DMS 273 (cell line): ENCODE data around the gene FMNL3.
"Not testable (repeated sequence)": the region's sequence is repeated elsewhere in the genome, so short reads cannot be mapped to it uniquely, and the experiment has no call there.

Experiments used
- DNase-seq: peaks from one replicate; lab custom pipeline; 2025; ENCODE audit not compliant: unreplicated experiment; lab: John Stamatoyannopoulos, UW

The FMNL3 gene, protein sequence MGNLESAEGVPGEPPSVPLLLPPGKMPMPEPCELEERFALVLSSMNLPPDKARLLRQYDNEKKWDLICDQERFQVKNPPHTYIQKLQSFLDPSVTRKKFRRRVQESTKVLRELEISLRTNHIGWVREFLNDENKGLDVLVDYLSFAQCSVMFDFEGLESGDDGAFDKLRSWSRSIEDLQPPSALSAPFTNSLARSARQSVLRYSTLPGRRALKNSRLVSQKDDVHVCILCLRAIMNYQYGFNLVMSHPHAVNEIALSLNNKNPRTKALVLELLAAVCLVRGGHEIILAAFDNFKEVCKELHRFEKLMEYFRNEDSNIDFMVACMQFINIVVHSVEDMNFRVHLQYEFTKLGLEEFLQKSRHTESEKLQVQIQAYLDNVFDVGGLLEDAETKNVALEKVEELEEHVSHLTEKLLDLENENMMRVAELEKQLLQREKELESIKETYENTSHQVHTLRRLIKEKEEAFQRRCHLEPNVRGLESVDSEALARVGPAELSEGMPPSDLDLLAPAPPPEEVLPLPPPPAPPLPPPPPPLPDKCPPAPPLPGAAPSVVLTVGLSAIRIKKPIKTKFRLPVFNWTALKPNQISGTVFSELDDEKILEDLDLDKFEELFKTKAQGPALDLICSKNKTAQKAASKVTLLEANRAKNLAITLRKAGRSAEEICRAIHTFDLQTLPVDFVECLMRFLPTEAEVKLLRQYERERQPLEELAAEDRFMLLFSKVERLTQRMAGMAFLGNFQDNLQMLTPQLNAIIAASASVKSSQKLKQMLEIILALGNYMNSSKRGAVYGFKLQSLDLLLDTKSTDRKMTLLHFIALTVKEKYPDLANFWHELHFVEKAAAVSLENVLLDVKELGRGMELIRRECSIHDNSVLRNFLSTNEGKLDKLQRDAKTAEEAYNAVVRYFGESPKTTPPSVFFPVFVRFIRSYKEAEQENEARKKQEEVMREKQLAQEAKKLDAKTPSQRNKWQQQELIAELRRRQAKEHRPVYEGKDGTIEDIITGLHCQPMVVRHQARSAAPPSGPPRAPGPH

DNA sequence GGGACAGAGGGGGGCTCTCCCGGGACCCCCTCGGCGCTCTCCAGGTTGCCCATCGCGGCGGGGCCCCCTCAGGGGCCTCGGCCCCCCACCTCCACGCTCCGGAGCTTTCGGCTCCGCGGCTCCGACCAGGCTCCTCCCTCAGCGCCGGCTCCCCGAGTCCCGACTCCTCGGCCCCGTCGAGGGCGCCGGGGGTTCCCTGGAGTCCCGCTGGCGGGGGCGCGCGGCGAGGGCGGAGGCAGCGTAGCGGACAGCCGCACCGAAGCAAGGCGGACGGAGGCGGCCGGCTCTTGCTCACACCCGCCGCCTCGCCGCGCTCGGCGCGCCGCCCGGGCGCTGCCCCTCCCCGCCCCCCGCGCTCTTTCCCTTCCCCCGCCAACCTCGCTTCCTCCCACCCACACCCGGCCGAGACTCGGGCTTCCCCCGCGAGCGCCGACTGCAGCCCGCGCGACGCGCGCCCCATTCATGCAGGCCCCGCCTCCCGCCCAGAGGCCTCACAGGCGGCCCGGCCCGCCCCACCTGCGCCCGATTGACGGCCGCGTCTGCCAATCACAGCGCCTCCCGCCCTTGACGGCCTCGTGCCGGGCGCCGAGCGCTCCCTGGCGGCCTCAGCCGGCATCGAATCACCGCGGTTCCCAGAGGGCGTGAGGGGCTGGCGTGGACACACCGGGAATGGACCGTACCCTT lies at the start of gene FMNL3:
Gene FMNL3, minus strand, starts transcription at position 278 of the 684 bp plus-strand sequence. Its CDS starts 225 bp downstream, at position 53.
- DNase-seq: peak; percentile 96

DNA sequence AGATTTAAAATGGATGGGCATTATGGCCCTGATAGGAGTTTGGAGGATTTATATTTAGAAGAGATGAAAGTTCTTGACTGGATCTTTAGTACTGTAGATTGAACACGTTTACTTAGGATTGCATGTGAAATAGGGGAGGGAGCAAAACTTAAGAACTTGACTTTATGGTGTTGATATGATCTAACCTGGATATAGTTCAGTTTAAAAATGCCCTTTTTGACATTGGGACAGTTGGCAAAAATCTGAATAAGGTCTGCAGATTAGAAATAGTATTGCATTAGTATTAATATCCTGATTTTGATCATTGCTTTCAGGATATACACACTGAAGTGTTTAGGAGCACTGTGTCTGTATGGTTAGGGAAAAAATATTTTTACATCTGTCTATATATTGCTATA lies 43.8 kb upstream of the FMNL3 start:
- DNase-seq: no peak

DNA sequence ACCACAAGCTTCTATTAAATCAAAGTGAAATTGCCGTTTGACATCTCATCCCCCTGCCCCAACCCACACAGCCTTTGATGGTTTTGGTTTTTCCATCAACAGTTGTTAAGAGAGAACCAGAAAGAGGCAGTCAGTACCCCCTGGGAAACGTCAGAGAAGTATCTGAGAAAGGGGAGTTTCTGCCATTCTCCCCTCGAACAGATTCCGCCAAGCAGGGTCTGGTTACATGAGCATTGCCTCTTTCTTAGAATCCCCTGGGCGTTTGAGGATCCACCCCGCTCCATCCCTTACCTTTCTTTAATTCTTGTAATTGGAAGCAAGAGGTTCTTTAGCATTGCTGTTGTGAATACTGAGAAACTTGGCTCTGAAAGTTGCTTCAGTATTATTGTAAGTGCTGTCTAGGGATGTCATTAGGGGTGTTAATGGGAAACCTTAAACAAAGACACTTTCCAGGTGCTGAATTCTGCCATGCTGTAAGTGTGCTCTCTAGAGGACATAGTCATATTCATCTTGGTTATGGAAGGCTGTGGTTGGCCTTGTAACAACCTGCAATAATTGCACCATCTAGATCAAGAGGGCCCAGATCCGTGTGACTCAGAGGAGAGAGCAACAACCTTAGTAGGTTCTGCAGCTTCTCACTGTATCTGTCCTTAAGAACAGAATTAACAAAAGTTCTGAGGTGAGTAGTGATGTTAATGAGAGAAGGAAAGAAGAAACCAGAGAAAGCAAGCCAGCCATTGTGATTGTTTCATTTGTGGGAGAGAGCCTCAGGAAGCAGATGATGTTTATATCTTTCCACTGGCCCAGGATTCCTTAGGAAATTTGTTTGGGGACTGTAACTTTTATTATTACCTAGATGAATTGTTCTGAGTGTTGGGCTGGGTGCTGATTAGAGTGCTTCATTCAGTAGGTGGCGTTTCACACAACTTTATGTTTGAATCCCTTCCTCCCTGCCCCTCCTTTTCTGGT lies 43.1 kb upstream of the FMNL3 start:
- no peak for DNase-seq

DNA sequence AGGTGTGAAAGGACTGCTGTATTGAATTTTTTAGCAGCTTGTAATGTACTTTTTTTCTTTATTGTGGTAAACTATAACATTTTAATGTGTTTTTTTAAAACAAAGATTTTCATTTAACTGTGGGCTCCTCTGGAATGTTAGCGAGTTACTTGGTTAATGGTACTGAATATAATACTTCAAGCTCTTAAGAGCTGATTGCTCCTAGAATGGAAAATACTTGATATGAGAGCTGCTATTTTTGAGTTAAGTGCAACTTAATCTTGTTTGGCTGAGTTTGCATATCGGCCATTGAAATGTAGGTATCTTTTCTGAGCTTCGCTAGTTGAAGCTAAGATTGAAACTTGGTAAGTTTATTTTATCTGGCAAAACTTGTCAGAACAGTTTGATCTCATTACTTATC lies 41.6 kb upstream of the FMNL3 start:
- DNase-seq: no peak

DNA sequence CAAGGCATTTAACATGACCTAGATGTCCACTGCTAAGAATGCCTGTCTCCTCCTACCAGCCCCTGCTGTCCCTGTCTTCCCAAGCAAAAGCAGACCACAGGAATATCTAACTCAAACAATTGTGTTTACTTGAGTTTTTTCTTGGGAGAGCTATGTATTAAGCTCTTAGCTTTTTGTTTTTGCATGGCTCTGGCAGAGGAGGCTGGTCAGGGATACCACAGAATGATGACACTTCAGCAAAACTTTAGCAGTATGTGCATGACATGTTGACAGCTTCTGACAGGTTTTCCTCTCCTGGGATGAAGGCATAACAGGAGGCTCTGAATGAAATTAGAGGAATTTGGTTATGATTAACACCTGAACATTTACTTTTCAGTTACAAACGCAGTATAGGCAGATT lies 41.1 kb upstream of the FMNL3 start:
- no peak for DNase-seq

DNA sequence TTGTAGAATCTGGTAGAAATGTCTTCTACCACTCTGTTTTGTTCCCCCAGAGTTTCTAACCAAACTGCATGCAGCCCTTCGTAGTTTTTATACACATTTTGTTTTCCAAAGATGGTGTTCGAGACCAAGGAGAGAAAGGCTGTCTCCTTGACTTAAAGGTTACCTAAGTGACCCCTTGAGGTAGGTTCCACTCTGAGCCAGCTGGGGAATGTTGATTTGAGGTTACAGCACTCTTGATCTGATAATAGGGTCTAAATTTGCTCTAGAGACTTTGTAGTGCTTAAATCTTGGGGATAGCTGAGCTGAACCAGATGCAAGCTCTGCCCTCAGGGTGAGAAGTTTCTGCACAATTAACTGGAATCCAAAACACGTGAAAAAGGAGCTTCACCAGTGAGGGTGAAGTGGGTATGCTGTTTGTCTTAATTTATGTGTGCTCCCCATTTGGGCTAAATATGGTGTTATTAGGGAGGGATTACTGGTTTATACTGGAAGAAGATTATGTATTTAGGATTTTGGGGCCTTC lies 37.2 kb upstream of the FMNL3 start:
- no peak for DNase-seq

DNA sequence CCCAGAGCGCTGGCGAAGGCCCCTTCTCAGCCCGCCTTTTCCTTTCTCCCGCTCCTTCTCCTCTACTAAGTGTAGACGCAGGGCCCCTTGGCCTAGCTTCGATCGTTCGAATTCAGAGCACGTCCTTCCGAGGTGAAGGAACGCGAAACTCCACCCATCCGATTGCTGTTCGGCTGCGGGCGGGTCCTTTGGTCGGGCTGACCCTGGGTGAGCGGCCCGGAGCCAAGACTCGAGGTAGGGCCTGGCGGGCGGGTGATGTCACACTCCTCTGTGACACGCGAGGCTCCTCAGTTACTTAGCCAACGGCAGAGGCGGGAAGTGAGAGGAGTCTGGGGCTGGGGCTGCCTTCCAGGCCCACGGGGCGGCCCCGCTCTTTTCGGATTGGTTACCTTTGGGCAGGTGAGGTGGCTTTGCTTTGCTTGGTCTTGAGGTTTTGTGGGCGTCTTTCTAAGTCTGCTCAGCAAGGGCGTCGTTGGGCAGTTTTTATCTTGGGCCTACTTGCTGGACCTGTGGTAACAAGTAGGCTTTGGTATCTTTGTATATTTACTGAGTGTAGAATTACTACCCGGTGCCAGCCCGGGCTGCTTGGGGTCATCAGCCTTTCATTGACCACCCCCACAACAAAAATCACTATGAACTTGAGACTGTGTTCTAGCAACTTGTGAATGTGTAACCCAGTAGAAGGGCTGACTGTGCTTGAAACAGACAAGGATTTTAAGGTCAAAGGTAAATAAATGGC lies 34.8 kb upstream of the FMNL3 start:
- peak; percentile 81 for DNase-seq

DNA sequence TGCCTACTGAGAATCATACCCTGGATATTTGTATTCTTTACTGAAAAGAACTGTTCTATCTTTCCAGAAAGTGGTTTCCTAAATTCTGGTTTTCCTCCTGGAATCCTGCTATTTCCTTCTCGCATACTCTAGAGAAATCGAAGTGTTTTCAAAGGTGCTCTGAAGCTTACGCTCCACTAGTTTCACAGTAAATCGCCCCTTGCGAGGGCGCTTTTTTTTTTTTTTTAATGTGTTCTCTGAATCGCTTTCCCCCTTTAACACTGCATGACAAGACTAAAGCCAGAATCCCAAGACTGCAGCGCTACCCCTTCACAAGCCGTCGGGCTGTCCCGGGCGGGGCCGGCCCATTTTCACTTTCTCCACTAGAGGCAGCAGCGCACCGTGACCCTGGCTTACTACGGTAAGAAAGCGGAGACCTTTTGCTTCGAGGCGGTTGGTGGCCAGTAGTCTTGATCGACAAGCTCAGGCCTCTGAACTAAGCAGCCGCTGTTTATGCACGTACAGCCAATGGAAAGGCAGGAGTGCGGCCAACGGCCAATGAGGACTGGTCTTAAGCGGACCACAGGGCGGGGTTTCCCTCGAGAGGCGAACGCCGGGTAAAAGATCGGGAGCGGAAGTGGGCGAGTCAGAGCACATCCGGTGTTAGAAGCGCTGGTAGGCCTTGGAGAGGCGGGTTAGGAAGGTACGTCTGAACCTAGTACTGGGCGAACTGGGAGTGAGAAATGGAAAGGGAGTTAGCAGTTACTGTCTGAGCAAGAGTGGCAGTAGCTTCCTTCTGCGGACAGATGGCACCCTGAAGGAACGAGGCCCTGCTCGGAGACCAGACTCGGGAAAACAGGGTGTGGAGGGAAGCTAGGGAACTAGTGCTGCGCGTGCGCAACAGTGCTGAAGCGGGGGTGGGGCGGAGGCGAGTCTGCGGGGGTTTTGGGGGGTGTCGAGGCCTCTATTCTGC lies 34.0 kb upstream of the FMNL3 start, which contains the start of gene TMBIM6:
Gene TMBIM6, plus strand, starts transcription at position 628 of the 952 bp plus-strand sequence. CDS start 10,937 bp downstream, outside the sequence.
- DNase-seq: peak; percentile 99

DNA sequence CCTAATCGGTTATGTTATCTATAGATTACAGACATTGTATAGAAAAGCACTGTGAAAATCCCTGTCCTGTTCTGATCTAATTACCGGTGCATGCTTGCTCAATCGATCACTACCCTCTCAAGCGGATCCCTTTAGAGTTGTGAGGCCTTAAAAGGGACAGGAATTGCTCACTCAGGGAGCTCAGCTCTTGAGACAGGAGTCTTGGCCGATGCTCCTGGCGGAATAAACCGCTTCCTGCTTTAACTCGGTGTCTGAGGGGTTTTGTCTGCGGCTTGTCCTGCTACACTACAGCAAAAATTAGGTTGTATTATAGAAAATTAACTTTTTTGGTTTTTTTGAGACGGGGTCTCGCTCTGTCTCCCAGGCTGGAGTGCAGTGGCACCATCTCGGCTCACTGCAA lies 33.1 kb upstream of the FMNL3 start:
- not testable (repeated sequence) for DNase-seq

DNA sequence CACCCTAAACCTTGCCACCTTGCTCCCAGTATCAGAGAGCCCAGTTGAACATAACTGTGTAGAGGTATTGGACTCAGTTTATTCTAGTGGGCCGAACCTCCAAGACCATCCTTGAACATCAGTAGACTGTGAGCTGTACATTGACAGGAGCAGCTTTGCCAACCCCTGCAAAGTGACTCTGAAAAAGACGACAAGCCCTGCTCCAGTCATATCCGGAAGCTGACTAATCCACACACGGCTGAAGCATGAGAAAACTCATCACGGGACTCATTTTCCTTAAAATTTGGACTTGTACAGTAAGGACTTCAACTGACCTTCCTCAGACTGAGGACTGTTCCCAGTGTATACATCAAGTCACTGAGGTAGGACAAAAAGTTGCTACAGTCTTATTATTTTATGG lies 31.5 kb upstream of the FMNL3 start:
- not testable (repeated sequence) for DNase-seq

DNA sequence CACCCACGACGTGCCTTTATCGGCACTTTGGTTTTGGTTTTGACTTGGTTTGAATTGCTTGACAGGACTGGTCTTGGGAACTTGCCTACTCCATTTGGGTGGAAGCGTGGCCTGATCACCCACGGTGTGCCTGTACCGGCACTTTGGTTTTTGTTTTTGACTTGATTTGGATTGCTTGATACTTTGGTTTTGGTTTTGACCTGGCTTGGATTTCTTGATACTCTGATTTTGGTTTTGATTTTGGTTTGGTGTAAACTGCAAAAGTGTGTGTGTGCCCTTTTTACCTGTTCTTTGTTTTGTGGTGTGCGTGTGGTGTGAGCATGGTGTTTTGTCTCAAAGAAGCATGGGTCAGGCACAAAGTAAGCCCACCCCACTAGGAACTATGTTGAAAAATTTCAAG lies 27.7 kb upstream of the FMNL3 start:
- DNase-seq: not testable (repeated sequence)

DNA sequence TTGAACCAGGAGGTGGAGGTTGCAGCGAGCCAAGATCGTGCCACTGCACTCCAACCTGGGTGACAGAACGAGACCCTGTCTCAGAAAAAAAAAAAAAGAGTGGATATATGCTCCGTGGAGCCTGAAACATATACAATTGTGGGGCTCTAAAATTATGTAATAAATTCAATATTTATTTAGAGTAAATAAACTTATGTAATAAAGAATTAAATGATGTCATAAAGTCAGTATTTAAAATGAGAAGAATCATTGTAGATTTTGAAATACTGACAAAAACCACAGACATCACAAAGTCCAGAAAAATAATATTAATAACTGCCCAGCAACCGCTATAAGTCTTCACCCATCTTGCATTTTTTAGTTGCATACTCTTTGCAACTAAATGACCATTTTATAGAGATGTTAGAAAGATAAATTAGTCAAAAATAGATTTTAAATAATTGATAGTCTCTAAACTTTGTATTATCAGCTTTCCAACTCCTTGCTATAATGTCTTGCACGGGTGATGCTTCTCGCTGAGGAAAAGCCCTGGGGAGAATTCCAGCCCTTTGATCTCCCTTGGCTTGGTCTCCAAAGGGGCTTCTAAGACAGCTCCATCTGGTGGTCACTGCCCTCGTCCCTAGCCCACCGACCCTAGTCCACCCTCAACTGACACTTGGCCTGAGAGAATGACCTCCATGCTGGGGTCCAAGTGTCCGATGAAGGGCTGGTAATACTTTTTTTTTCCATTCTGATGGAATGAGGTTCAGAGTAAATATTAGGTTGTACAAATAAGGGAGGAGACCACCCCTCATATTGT lies 26.2 kb upstream of the FMNL3 start:
- DNase-seq: no peak

DNA sequence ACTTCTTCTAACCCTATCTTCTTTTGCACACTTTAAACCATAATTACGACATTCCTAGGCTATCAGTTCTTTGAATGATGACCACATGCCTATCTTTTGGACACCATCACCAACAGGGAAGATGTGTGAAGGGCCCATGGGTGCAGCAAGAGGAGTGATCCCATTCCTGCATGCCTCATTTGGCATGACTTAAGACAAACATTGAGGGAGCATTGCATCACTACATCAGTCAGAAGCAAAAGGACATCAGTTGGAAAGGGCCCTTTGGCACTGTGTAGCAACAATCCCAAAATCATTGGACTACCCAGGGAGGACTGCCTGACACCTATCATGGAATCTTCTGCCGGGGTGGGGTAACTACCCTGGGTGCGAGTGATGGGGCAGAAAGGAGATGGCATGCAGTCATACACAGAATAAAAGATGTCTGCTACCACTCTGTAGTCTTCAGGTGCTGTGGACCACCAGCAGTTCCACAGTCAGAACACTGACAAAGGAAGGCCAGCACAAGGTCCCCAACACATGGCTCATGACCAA lies 23.4 kb upstream of the FMNL3 start:
- DNase-seq: no peak

DNA sequence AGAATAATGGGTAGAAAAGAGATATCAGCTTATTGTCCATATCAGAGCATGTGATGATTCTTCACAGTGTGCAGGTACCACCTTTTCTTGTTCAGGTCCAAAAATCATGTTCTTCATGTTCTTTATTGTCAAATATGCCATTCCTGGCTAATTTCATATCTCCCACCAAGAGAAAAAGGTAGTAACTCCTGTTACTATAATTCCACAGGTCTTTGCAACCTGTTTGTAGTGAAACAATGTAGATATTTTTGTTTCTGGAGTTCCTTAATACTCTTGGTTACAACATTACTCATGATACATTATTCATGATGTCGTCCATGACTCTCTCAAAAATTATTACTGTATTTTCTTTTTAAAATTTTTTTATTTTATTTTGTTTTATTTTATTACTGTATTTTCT lies 22.8 kb upstream of the FMNL3 start:
- no peak for DNase-seq

DNA sequence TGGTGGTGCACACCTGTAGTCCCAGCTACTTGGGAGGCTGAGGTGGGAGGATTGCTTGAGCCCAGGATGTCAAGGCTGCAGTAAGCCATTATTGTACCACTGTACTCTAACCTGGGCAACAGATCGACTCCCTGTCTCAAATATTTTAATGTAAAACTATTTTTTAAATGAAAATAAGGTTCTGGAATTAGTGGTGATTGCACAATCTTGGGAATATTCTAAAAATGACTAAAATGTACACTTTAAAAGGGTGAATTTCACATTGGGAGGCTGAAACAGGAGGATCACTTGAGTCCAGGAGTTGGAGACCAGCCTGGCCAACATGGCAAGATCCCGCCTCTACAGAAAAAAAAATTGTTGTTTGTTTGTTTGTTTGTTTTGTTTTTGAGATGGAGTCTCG lies 21.2 kb upstream of the FMNL3 start:
- DNase-seq: no peak

DNA sequence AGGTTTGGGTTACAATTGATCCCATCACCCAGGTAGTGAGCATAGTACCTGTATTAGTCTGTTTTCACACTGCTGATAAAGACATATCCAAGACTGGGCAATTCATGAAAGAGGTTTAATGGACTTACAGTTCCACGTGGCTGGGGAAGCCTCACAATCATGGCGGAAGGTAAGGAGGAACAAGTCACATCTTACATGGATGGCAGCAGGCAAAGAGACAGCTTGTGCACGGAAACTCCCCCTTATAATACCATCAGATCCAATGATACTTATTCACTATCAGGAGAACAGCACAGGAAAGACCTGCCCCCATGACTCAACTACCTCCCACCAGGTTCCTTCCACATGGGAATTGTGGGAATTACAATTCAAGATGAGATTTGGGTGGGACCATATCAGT lies 14.2 kb upstream of the FMNL3 start:
- not testable (repeated sequence) for DNase-seq

DNA sequence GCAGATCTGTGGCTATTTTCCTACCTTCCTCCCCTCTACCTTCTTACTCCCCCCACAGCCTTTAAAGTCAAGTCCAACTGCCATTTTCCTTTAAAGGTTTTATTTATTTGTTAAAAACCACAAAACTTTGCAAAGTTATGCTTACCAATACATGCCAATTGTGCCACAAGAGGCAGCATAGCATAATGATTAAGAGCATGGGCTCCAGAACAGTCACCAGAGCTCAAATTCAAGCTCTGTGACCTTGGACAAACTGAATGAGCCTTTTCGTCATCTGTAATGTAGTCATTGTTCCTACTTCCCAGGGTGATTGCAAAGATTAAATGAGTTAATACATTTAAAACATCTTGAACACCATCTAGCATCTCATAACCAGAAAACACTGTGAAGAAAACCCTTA lies 13.0 kb upstream of the FMNL3 start:
- DNase-seq: no peak
